Panc1 (cell line): ENCODE data around the gene GNMT. TPM values are rescaled to one million over a fixed set of nuclear protein-coding genes. Genes with fewer than 3 reads are reported as not detected.

Experiments used
- ATAC-seq: fragments of 200-7000 bp; cut with Tn5 transposase; 2 replicates; pipeline ENCODE4 v1.9.1; 2020; ENCODE audit warnings: mild to moderate bottlenecking, moderate library complexity
- BruUV-seq: library from RNA; stranded (reverse); fragments of 400-500 nt; replicated peaks from 2 replicates; lab custom pipeline; 2021; lab: Mats Ljungman, UMichigan
- CTCF ChIA-PET: fragments of 300-600 bp; sonication (Branson Sonifier 250); formaldehyde crosslinking; loops from one replicate; lab custom pipeline; 2022; ENCODE audit warnings: antibody characterized with exemption; lab: Charles Lee
- POLR2A ChIA-PET: fragments of 300-600 bp; sonication (Branson Sonifier 250); formaldehyde crosslinking; loops from one replicate; lab custom pipeline; 2022; ENCODE audit warnings: antibody characterized with exemption; lab: Charles Lee
- DNase-seq: peaks from one replicate; pipeline ENCODE4 v3.0.0-alpha.2; 2010; ENCODE audit warnings: low read depth, low spot score
- H3K27ac ChIP-seq: 2 replicates; pipeline ENCODE4 v1.5.1; 2011; ENCODE audit warnings: mild to moderate bottlenecking, low read length, inconsistent platforms
- H3K27me3 ChIP-seq: fragments of 200-500 bp; sonication (Bioruptor generic); 2 replicates; pipeline ENCODE4 v1.6.0; 2014; ENCODE audit warnings: low read length, inconsistent platforms; ENCODE audit not compliant: control insufficient read depth, insufficient read depth
- H3K36me3 ChIP-seq: fragments of 200-500 bp; sonication (Bioruptor generic); 2 replicates; pipeline ENCODE4 v1.5.1; 2014; ENCODE audit warnings: inconsistent platforms, mild to moderate bottlenecking, low read length, moderate library complexity; ENCODE audit not compliant: control insufficient read depth, insufficient read depth
- H3K4me1 ChIP-seq: 2 replicates; pipeline ENCODE4 v1.5.1; 2011; ENCODE audit warnings: inconsistent platforms, mild to moderate bottlenecking, low read length, moderate library complexity; ENCODE audit not compliant: control insufficient read depth, insufficient read depth
- H3K4me3 ChIP-seq, 2 experiments: 2 replicates each; pipeline ENCODE4 v1.5.1; 2011 to 2012; ENCODE audit warnings: low read depth in 2 of 2, low read length in 2 of 2, mild to moderate bottlenecking in 2 of 2, inconsistent platforms in 1 of 2, moderate library complexity in 1 of 2
- H3K9me3 ChIP-seq: fragments of 200-500 bp; sonication (Bioruptor generic); 2 replicates; pipeline ENCODE4 v1.5.1; 2014; ENCODE audit warnings: low read depth, mild to moderate bottlenecking, inconsistent platforms, low read length, moderate library complexity; ENCODE audit not compliant: control insufficient read depth, insufficient read depth
- POLR2AphosphoS5 ChIP-seq: IDR thresholded peaks from 2 replicates; pipeline ENCODE4 v1.6.1; 2012; ENCODE audit warnings: mild to moderate bottlenecking, low read depth, low read length, moderate library complexity
- SIN3A ChIP-seq: IDR thresholded peaks from 2 replicates; pipeline ENCODE4 v1.6.1; 2012; ENCODE audit warnings: low read depth, mild to moderate bottlenecking, low read length, moderate library complexity, borderline replicate concordance; ENCODE audit not compliant: insufficient read depth
- TCF7L2 ChIP-seq: IDR thresholded peaks from 2 replicates; pipeline ENCODE4 v1.6.1; 2011; ENCODE audit warnings: mild to moderate bottlenecking, low read depth, low read length, inconsistent platforms
- in situ Hi-C: cut with HindIII; loops from 2 replicates; pipeline ENCODE4 v1.10.0; 2016; ENCODE audit warnings: low sequenced_read_pairs, low pct_unique_long_range_greater_than_20kb
- intact Hi-C: fragments of 100-400 bp; cut with micrococcal nuclease; formaldehyde crosslinking; loops from one replicate; pipeline ENCODE4 v1.10.0; 2022; ENCODE audit not compliant: unreplicated experiment
- total RNA-seq: library from RNA; stranded (reverse); gene quantifications from one replicate; pipeline ENCODE4 v1.2.1, GENCODE V29; 2021; ENCODE audit not compliant: unreplicated experiment
- TF ChIP-seq, protein P1 (sequence below), 2 experiments: IDR thresholded peaks; 2 replicates each; pipeline ENCODE4 v1.6.1; 2011 to 2012; ENCODE audit warnings: low read depth in 2 of 2, control low read depth in 1 of 2, low read length in 1 of 2, mild to moderate bottlenecking in 1 of 2, moderate library complexity in 1 of 2; ENCODE audit not compliant: insufficient read depth in 1 of 2
- TF ChIP-seq, protein P2 (sequence below): fragments of 450-650 bp; IDR thresholded peaks from 2 replicates; pipeline ENCODE4 v1.5.1; 2017; ENCODE audit warnings: mild to moderate bottlenecking

GNMT gene
- total RNA-seq, 1 experiment from 2014 or later, result 0.72 TPM

DNA sequence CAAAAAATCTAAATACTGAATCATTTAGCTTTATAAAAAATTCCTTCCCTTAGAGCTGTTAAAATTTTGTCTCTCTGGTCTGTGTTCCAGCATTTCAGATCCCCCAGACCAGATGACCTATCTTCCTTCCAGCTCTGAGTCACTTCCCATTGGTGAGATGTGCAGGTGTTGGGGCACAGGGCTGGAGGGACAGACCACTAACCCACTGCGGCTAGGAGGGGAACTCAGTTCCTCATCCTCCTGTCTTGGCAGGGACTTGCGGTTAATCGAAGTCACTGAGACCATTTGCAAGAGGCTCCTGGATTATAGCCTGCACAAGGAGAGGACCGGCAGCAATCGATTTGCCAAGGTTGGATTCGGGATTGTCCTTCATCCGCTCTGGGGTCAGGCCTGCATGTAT lies 25.2 kb upstream of the GNMT start:
- TF ChIP-seq SIN3A (no peak), POLR2AphosphoS5 (no peak), TCF7L2 (no peak)
- TF ChIP-seq, protein P1, sequence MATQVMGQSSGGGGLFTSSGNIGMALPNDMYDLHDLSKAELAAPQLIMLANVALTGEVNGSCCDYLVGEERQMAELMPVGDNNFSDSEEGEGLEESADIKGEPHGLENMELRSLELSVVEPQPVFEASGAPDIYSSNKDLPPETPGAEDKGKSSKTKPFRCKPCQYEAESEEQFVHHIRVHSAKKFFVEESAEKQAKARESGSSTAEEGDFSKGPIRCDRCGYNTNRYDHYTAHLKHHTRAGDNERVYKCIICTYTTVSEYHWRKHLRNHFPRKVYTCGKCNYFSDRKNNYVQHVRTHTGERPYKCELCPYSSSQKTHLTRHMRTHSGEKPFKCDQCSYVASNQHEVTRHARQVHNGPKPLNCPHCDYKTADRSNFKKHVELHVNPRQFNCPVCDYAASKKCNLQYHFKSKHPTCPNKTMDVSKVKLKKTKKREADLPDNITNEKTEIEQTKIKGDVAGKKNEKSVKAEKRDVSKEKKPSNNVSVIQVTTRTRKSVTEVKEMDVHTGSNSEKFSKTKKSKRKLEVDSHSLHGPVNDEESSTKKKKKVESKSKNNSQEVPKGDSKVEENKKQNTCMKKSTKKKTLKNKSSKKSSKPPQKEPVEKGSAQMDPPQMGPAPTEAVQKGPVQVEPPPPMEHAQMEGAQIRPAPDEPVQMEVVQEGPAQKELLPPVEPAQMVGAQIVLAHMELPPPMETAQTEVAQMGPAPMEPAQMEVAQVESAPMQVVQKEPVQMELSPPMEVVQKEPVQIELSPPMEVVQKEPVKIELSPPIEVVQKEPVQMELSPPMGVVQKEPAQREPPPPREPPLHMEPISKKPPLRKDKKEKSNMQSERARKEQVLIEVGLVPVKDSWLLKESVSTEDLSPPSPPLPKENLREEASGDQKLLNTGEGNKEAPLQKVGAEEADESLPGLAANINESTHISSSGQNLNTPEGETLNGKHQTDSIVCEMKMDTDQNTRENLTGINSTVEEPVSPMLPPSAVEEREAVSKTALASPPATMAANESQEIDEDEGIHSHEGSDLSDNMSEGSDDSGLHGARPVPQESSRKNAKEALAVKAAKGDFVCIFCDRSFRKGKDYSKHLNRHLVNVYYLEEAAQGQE (IDR thresholded peaks at IDR 0.05; ENCODE audit: insufficient read depth in 1 of 2, low read depth in 2 of 2, low read length in 1 of 2), result no peak
- TF ChIP-seq, protein P2, sequence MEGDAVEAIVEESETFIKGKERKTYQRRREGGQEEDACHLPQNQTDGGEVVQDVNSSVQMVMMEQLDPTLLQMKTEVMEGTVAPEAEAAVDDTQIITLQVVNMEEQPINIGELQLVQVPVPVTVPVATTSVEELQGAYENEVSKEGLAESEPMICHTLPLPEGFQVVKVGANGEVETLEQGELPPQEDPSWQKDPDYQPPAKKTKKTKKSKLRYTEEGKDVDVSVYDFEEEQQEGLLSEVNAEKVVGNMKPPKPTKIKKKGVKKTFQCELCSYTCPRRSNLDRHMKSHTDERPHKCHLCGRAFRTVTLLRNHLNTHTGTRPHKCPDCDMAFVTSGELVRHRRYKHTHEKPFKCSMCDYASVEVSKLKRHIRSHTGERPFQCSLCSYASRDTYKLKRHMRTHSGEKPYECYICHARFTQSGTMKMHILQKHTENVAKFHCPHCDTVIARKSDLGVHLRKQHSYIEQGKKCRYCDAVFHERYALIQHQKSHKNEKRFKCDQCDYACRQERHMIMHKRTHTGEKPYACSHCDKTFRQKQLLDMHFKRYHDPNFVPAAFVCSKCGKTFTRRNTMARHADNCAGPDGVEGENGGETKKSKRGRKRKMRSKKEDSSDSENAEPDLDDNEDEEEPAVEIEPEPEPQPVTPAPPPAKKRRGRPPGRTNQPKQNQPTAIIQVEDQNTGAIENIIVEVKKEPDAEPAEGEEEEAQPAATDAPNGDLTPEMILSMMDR, result no peak
- Histone ChIP-seq H3K4me3 (no peak overlapping the region), H3K27ac (no peak overlapping the region), H3K36me3 (peaks cover 6% of the 10 kb centered on the region; the same call in 1 of the 2 replicates), H3K9me3 (no peaks in the 10 kb centered on the region), H3K4me1 (no peaks in the 10 kb centered on the region), H3K27me3 (no peaks in the 10 kb centered on the region)
- in situ Hi-C loops (no loop called here), intact Hi-C loops (no loop called here)
- DNase-seq (no peak), ATAC-seq (no peak)
- no TSS peak for BruUV-seq
- CTCF ChIA-PET, result no interaction called here
- POLR2A ChIA-PET, result no interaction called here

DNA sequence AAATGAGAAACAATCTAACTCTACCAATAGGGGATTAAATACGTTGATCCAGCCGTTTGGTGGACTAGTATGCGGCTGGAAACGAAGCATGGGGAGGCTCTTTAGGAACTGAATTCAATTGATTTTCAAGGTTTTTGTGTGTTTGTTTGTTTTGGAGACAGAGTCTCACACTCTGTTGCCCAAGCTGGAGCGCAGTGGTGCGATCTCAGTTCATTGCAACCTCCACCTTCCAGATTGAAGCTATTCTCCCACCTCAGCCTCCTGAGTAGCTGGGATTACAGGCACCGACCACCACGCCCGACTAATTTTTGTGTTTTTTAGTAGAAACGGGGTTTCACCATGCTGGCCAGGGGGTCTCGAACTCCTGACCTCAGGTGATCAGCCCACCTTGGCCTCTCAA lies 24.2 kb upstream of the GNMT start:
- BruUV-seq, result no TSS peak
- POLR2A ChIA-PET, result no interaction called here
- intact Hi-C loops, result no loop called here
- H3K4me1 ChIP-seq, result no peaks in the 10 kb centered on the region
- in situ Hi-C loops, result no loop called here
- TF ChIP-seq POLR2AphosphoS5, result no peak
- TF ChIP-seq, protein P2, result no peak
- DNase-seq (no peak), ATAC-seq (no peak)
- CTCF ChIA-PET, result no interaction called here
- peaks cover 6% of the 10 kb centered on the region; the same call in 1 of the 2 replicates for H3K36me3 ChIP-seq
- H3K27me3 ChIP-seq, result no peaks in the 10 kb centered on the region
- H3K9me3 ChIP-seq, result no peaks in the 10 kb centered on the region
- H3K27ac ChIP-seq, result no peak overlapping the region
- H3K4me3 ChIP-seq, result no peak overlapping the region
